Measurements from ENCODE around the gene LOXL1. TPM values are rescaled to one million over a fixed set of nuclear protein-coding genes. Genes with fewer than 3 reads are reported as not detected.

Gene LOXL1
- total RNA-seq, 4 donors from 2014 or later: 1.8 to 8.3 (median 5.4) TPM

DNA sequence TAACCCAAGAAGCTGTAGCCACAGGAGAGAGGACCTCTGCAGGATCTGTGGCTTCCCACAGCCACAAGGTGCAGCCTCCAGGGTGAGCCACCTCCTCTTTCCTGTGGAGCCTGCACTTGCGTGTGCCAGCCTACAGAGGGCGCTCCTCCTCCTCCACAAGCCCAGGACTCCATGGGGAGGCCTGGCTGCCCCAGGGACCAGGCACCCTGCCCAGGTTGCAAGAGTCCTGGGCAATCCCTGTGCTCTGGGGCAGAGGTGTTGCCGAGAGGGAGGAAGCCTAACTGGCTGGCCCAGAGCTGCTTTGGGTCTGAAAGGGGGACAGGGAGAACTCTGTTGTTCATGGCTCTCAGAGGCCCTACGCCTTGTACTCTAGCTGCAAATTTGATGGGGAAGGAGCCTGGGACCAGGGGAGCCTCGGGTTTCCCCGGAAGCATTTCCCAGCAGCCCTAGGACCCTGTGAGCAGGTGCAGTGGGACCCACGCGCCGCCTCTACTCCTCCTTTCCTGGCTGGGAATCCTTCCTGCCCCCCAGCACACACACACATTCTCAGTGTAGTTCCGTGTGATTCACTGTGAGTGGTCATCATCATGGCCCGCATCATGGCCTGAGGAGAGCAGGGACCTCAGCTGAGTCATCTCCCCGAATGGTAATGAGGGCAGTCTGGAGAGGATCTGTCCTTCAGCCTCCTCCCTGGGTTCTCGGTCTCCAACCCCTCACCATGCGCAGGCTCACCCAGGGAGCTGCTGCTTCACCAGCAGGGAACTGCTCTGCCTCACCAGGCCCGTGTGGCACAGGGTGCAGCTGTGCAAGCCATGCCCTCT is 28.6 kb upstream of the LOXL1 start:
- TF ChIP-seq, protein P1, sequence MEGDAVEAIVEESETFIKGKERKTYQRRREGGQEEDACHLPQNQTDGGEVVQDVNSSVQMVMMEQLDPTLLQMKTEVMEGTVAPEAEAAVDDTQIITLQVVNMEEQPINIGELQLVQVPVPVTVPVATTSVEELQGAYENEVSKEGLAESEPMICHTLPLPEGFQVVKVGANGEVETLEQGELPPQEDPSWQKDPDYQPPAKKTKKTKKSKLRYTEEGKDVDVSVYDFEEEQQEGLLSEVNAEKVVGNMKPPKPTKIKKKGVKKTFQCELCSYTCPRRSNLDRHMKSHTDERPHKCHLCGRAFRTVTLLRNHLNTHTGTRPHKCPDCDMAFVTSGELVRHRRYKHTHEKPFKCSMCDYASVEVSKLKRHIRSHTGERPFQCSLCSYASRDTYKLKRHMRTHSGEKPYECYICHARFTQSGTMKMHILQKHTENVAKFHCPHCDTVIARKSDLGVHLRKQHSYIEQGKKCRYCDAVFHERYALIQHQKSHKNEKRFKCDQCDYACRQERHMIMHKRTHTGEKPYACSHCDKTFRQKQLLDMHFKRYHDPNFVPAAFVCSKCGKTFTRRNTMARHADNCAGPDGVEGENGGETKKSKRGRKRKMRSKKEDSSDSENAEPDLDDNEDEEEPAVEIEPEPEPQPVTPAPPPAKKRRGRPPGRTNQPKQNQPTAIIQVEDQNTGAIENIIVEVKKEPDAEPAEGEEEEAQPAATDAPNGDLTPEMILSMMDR (IDR thresholded peaks at IDR 0.05): peak in 5 of 6 experiments; percentile 18 to 82 (median 70)
- TF ChIP-seq POLR2A (IDR thresholded peaks at IDR 0.05): no peak
- Histone ChIP-seq H3K27ac (no peak overlapping the region), H3K36me3 (no peaks in the 10 kb centered on the region), H3K9me3 (no peaks in the 10 kb centered on the region), H3K4me3 (no peak overlapping the region), H3K27me3 (no peaks in the 10 kb centered on the region), H3K4me1 (no peaks in the 10 kb centered on the region)
- DNase-seq: peak in 2 of 3 donors; percentile 61 to 63

DNA sequence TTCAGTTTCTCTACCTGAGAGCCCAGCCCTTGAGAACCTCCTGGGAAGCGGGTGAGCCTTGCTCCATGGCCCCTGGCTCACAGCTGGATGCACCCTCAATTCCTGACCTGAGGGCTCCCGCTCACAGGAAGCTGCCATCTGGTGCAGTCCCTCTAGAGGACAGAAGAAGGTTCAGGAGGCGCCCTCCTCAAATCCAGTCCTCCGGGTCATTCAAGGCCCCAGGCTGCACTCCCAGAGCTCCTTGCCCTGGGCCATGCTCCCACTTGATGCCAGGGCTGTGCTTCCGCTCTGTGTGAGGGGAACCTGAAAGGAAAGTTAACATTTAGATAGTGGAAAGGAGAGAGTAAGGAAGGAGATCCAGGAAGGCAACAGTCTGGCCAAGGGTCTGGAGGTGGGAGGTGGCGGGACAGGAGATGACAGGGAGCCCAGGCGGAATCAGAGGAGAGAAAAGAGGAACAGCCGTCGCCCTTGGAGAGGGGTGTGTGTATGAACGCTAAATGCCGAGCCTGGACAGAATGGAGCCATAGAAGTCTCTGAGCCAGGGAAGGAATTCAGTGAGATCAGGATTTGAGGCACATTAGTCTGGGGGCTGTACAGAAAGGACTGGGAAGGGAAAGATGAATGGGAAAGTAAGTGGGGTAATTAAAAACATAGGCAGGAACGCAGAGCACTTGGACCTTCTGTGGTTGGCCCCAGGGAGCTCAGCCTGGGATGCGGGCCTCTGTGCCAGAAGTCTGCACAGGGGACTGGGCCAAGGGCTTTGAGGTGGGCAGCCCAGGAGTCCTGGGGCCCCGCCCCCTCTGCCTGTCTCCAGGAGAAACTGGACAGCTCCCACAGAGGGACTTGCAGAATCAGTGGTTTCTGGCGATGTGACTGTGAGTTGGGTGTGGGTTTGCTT is 26.8 kb upstream of the LOXL1 start:
- H3K9me3 ChIP-seq: no peaks in the 10 kb centered on the region
- no peak for DNase-seq
- TF ChIP-seq, protein P1 (IDR thresholded peaks at IDR 0.05): no peak
- no peak for TF ChIP-seq POLR2A (IDR thresholded peaks at IDR 0.05)
- H3K4me3 ChIP-seq: no peak overlapping the region
- no peak overlapping the region for H3K27ac ChIP-seq
- H3K36me3 ChIP-seq: no peaks in the 10 kb centered on the region
- H3K27me3 ChIP-seq: no peaks in the 10 kb centered on the region
- H3K4me1 ChIP-seq: no peaks in the 10 kb centered on the region

DNA sequence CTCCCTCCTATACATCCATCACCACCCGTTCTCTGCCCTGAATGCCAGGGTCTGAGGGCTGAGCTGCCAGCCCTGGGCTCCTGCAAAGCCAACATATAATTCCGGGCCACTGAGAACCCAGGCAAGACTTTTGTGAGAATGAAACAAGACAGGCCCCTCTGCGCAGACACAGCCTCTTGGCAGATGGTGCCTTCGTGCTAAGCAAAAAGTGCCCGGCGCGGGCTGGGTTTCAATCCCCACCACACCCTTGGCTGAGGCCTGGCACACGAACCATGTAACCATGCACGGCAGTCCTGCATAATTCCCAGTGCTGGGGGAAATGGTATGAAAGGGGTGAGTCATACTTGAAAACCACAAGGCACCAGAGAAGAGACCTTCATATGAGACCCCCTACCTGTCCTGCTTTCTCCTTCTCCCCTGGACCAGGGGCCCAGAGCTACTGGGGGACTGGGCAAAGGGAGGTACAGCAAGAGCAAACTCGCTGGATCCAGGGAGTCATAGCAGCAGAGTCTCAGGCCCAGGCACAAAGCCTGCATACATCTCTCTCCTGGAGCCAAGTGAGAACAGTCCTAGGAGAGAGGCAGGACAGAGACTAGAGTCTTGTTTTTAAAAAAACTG is 26.1 kb upstream of the LOXL1 start:
- no peak overlapping the region for H3K4me3 ChIP-seq
- no peaks in the 10 kb centered on the region for H3K4me1 ChIP-seq
- TF ChIP-seq POLR2A (IDR thresholded peaks at IDR 0.05): no peak
- TF ChIP-seq, protein P1 (IDR thresholded peaks at IDR 0.05): no peak
- H3K9me3 ChIP-seq: no peaks in the 10 kb centered on the region
- no peaks in the 10 kb centered on the region for H3K36me3 ChIP-seq
- no peak overlapping the region for H3K27ac ChIP-seq
- no peak for DNase-seq
- H3K27me3 ChIP-seq: no peaks in the 10 kb centered on the region

DNA sequence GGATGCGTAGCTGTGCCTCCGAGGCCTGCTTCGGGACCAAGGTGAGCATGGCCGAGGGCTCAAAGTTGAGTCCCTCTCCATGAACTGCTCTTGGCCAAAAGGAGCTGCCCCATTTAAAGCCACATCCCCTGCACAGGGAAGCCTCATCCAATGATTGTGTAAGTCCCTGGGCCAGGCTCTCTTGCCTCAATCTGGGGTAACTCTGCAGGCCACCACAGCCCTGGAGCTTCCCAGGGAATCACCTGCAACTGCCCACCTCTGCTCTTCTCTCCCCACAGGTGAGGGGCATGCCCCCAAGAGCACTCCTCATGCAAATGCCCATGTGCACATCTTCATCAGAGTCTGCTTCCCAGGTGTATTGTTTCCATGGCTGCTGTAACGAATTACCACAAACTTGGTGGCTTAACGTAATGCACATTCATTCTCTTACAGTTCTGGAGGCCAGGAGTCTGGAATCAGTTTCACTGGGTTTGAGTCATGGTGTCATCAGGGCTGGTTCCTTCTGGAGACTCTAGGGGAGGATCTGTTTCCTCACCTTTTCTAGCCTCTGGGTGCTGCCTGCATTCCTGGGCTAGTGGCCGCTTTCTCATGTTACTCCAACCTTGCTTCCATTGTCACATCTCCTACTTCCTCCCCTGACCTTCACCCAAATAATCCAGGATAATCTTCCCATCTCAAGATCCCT is 25.0 kb upstream of the LOXL1 start:
- Histone ChIP-seq H3K27ac (no peak overlapping the region), H3K4me3 (no peak overlapping the region), H3K9me3 (no peaks in the 10 kb centered on the region), H3K36me3 (no peaks in the 10 kb centered on the region), H3K27me3 (no peaks in the 10 kb centered on the region), H3K4me1 (no peaks in the 10 kb centered on the region)
- DNase-seq: no peak
- TF ChIP-seq, protein P1 (IDR thresholded peaks at IDR 0.05): no peak
- TF ChIP-seq POLR2A (IDR thresholded peaks at IDR 0.05): no peak

All from Peyer's patch (tissue), 4 donors.